Renal cortex interstitium (tissue), 11 donors: Measurements from ENCODE around the gene RHBDD1. TPM values are rescaled to one million over a fixed set of nuclear protein-coding genes. Genes with fewer than 3 reads are reported as not detected.
A peak's percentile ranks its signal among the peaks of the same experiment; 100 is the strongest.
"Not testable (repeated sequence)": the region's sequence is repeated elsewhere in the genome, so short reads cannot be mapped to it uniquely, and the experiment has no call there.

ENCODE experiments used
- DNase-seq, 11 donors: peaks; one replicate each; pipeline ENCODE4 v3.0.0-alpha.2; 2013; ENCODE audit warnings: low read depth in 9 of 11, low spot score in 4 of 11; ENCODE audit errors: extremely low read depth in 1 of 11
- polyA plus RNA-seq, 3 donors: library from polyadenylated mRNA; unstranded; fragments of 120-200 nt; gene quantifications; one replicate each; pipeline ENCODE4 v1.2.1, GENCODE V29; 2013; ENCODE audit not compliant: insufficient read length in 3 of 3

RHBDD1 gene
- polyA plus RNA-seq, 3 donors = 25.6 to 35.4 (median 29.2) TPM

DNA sequence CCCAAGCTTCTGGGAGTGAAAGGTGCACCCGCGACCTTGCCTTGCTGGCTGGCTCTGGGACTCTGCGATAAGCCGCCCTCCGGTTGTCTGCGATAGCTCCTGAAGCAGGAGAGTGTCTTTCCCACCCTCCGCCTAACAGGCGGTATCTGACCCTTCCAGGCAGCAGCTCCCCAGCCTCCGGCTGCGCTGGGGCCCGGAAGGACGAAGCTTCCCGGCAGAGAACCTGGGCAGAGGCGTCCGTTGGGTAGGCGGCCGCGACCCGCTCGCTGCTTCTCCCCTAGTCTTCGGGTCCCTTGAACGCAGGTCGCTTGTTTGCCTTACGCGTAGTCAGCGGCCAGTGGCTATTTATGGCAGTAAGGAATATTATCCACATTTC lies 446 bp upstream of the RHBDD1 start:
- DNase-seq = peak in 2 of 11 donors; percentile 19 to 67

DNA sequence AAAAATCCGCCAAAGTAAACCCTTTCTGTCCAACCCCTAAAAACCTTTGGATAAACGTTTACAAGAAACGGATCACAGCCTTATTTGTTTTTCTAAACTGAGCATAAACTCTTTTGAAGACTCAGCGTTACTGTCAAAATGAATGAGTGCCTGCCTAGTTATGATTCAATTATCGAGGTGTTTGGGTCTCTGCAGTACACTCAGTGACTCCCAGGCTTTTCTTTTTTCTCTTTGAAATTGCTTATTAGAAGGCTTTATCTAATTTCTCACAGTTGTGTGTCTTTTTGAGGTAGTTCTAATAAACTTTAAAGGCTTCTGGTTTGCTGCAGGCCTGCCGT lies 663 bp downstream of the RHBDD1 start:
- peak in 1 of 11 donors; percentile 48 for DNase-seq

DNA sequence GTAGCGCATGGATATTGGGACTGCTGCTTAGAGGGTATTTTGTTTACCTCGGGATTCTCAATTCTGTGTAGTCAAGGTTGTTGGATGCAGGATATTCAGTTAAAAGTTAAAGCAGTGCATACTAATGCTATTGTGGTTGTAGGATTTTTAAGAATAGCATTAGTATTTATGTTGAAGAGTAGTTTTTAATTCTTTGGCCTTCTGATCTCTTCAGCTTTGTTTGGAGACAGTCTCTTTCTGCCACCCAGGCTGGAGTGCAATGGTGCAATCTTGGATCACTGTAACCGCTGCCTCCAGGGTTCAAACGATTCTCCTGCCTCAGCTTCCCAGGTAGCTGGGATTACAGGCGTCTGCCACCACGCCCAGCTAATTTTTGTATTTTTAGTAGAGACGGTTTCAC lies 1.5 kb downstream of the RHBDD1 start:
- no peak for DNase-seq

DNA sequence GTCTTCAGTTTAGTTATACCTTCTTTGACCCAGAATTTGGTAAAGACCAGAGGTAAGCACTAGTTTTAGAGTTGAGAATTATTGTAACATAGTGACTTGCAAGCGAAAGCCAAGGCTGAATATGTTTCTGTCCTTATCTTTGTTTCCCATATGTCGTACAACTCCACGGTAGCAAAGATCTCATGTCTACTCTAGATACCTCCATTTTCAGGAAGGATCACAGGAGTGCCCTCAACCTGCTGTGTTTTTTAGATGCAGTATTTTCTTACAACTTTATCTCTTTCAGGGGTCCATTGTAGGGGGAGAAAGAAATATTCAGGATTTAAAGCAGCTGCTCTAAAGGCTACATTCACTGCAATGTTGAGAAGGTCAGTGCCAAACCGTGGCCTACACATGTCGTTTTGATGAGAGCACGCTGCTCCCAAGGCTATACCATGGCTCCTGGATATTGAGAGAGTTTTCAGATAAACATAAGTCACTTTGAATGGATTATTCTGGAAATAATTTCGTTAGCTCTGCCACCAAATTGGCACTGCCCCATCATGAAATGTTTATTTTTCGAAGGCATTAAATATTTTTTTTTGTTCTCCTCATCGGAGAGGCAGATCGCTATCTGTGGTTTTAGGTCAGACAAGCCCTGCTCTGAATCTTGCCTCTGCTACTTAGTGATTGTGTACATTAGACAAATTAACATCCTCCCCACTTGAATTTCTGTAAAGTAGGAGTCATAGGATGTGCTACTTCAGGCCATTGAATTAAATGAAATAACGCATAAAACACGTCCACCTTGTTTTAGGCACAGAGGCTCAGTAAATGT lies 2.1 kb downstream of the RHBDD1 start:
- no peak for DNase-seq

DNA sequence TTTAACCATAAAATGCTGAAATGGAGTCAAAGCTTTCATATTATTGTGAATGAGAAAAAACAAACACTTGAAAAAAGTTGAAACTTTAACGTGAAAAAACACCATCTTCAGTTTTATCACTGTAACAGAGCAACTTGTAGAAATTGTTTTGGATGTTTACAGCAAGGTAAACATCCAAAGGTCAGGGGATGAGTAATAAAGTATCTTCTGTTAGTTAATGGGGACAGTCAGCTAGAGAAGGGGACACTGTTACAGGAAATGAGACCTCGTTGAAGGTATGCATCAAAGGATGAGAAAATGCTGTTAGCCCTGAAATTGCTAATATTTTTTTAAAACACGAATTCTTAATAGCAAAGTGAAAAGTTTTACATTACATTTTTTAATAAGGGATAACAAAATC lies 2.9 kb downstream of the RHBDD1 start:
- DNase-seq = no peak

DNA sequence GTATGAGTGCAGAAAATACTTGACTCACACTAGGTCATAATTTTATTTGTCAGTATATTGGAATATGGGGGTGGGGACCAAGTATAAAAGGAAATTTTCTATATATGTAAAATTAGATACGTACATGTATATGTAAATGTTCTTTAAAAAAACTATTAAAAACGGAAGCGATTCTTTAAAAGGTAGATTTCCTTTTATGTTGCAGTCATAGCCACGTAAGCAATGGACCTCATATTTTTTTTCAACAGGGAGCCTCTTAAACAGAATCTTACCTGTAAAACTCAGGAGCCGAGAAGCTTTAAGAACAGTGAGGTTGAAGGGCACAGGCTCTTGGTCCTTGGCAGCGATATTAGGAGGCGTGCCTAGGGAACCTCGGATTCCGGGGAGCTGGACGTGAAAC lies 3.3 kb downstream of the RHBDD1 start:
- no peak for DNase-seq

DNA sequence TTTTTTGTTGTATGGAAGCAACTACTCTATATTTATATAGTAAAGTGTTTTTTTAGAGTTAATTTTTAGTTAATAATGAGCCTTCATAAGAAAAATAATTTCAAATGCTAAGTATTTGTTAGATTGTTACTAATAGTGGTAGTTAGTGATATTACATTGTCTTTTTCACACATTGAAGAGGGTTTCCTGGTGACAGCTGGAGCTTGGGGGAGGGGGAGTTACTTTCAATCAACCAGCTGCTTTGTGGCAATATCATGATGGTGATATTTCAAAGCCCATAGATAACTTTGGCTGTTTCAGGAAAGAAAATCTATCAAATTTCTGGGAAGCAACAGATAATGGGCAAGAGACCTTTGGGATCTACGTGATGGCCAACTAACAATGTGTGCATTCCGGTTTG lies 4.1 kb downstream of the RHBDD1 start:
- DNase-seq = no peak

DNA sequence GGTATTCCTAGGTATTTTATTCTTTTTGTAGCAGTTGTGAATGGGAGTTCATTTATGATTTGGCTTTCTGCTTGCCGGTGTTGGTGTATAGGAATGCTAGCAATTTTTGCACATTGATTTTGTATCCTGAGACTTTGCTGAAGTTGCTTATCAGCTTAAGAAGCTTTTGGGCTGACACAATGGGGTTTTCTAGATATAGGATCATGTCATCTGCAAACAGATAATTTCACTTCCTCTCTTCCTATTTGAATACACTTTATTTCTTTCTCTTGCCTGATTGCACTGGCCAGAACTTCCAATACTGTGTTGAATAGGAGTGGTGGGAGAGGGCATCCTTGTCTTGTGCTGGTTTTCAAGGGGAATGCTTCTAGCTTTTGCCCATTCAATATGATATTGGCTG lies 7.1 kb downstream of the RHBDD1 start:
- DNase-seq = not testable (repeated sequence)

DNA sequence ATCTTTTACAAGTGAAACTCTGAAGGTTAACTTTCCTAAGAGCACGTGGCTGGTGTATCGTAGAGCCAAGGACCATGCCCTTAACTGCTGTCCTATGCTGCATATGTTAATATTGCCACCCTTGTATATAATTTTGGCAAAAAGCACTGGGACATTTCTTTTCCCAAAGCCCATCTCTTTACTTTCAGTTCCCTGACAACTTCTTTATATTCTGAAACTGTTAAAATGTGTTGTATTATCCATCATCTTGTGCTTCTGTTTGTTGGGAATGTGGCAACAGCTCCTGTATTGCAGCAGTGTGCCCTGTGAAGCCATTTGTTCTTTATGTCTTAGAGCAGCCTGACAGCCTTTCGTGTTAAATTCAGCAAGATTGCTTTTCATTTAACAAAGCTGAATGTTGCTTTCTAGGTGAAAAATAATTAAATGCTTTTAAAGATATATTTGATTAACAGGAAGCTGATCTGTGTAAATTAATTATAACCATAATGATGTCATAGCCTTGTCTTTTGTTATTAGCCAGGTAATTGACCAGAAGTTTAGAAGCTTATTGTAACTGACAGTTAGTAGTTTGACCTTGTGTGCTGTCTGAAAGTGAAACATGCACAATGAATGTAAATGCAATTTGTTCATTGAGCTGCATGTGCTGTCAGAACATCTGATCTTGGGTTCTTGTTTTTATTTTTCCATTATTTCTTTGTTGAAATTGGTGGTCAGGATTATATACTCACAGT lies 9.7 kb downstream of the RHBDD1 start:
- no peak for DNase-seq

DNA sequence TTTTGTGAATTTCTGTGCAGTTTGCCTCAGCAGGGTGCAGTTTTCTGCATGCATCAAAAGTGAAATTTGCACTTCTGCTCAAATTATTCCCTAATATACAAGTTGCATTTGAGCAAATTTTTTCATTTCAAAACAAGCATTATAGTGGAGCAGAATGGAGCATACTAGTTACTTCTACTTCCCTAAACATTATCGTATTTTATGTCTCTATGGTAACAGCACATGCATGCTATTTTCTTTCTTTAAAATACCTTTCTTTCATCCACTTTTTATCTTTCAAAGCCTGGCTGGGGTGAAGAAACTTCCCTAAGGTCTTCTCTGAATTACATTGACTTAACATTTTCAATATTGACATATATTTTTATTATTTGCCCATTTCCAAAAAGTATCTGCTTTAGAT lies 11.2 kb downstream of the RHBDD1 start:
- DNase-seq = no peak

DNA sequence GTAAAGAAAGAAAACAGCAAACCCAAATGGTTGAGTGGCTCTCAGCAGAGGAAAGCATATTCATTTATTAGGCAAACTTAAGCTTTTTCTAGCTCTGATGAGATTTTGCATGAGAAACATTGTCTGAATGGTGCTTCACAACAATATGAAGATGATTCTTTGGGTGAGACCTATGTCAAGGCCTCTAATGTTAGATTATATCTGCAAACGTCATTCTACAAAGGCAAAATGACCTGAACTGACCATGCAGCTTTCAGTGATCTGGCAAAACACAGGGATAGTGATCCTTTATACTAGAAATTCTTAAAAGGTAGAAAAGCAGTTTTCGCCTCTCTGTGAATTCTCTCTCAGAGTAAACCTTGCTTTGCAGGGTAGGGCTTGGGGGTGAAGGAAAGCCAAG lies 11.7 kb downstream of the RHBDD1 start:
- DNase-seq = no peak

DNA sequence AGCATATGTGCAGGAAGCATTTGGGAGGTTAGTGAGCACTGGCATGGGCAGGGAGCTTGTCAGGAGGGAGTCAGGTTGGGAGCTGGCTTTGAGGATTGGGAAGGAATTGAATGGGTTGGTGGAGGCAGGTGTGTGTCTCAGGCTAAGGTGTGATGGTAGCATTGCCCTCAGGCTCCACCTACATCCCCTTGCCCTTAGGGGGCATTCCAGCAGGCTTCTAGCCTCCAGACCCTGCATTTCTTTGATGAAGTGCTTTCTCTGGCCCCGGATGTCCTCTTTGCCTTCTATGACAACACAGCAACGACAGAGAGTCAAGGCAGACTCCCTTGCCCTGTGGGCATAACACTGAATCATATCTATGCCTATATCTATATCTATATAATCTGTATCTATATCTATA lies 13.5 kb downstream of the RHBDD1 start:
- DNase-seq = no peak

DNA sequence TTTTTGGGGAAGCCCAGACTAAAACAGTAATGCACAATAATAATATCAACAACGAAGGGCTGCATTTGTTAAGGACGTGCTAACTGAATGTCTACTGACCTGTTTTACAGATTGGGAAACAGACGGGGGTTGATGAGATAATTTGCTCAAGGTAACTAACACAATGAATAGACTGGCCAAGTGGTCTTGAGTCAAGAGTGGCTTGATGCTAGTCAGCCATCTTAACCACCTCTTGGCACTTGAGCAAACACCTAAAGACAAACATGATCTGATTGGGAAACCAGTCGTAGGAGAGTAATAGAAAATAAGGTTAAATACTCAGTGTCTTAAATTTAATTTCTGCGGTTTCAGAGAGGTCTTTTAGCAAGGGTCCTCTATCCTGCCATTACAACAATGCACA lies 14.2 kb downstream of the RHBDD1 start:
- DNase-seq = no peak

DNA sequence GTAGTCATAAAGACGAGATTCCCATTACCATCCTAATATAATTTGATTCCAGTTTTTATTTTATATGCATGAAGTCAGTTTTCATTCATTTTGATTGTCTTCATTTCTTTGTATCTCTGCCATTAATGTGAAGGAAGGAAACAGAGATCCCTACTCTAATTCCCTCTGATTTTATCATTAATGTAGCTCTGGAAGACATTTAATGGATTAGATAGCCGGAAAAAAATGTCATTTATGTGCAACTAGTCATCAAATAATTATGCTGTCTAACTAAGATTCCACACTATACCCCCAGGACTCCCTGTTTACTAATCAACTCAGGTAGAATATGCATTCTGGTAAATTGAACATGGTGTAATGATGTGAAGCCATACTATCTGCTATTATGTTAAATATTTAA lies 19.9 kb downstream of the RHBDD1 start:
- DNase-seq = no peak

DNA sequence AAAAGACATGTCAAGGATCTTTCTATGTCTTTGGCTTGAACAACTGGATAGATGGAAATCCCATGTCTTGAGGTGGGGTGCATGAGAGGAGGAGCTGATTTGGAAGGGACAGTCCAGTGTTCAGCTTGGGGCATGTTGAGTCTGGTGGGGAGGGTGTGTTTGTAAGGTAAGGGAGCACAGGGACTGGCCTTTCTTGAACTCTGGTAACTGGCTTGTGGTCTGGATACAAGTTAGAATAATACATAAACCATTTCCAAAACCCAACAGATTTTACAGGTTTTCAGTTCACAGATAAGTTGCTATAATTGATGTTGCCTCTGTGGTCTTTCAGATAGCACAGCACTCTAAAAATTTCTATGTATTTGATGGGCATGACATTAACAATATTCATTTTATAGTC lies 24.2 kb downstream of the RHBDD1 start:
- no peak for DNase-seq

DNA sequence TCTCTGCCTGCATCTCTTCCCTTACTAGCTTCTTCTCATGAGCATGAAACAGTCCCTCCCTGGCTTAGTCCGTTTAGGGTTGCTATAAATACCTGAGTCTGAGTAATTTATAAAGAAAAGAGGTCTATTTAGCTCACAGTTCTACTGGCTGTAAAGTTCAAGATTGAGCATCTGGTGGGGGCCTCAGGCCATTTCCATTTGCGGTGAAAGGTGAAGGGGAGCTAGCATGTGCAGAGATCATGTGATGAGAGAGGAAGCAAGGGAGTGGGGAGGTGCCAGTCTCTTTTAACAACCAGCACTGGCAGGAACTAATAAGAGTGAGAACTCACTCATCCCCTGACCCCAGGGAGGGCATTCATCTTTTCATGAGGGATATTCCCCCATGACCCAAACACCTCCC lies 26.8 kb downstream of the RHBDD1 start:
- DNase-seq = no peak

DNA sequence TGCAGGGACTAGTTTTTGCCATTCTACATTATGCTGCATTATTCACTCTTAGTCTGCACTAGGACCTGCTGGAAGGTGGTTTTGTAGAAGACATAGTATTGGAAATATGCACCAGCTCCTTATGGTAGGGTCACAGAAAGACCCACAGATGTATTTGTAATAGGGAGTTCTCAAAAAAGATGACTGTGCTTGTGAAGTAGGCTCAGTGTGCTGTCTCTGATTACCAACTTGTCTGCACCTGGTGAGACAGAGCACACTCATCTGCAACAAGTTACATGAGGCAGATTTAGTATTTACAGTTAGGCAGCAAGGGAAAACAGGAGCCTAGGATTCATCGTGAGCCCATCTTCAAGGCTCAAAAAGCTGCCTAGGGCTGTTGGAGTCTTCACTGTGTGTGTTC lies 29.4 kb downstream of the RHBDD1 start:
- DNase-seq = no peak

DNA sequence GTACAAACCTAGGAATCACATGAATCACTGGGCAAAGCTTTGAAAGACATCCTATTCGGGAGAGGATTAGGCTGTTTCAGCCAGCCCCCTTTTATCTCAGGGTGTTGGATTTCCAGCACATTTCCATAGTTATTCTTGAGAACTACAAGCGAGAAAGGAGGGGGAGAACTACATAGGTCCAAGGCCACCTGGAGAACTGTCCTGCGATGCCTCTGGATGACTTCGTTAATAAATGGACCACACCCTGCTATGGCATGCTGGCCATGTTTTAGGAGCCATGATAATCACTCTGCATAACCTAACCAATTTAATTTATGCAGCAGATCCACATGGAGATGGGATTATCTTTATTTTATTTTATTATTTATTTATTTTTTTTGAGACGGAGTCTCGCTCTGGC lies 29.9 kb downstream of the RHBDD1 start:
- DNase-seq = no peak

DNA sequence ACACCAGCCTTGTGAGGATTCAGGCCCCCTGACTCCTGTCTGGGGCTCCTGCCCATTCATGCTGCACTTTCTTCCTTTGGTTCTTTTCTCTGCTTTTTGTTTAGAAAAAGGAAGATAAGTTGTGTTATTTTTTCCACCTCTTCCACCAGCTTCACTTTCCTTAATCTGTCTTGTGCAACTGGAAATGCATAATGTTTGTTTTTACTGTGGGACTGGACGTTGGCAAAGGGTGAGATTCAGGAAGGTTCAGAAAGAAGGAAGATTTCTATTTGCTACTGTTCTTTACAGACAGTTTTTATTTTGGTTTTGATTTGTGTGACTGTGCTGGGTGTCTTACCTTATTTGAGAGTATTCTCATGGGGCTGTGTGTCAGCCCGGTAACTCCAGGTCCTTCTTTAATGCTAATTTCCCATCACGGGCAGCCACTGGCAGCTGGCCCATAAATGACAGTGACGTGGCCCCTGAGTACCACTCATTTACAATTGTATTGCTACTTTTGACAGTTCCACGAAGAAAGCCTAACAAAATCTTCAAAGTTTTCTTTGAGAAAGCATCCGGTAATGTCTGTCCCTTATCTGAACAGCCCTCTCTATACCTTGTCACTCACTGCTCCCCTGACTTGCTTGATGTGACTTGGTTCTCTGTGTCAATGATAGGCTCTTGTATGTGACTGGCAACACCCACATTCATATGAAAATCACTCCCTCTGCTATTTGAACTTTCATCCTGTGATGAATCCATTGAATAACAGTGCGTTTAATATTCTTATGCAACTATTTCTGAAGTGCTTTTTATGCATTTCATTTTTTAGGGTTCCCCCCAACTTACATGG lies 32.7 kb downstream of the RHBDD1 start:
- no peak for DNase-seq

DNA sequence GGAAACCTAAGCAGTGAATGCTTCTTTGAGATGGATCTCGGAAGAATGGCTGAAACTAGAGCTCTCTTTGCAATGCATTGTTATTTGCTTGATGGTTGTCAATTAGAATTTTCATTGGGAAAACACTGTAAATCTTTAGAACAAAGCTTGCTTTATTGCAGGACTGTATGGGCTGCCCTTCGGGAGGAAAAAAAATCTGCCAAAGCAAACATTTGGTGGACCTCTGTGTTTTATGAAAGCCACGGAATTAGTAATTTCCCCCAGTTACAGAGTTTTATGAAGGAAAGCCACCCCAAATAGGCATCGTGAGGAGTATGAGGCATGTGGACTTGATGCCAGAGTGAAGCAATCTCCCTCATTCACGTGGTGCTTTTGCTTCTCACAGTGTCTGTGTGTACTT lies 33.5 kb downstream of the RHBDD1 start:
- no peak for DNase-seq
